GM12875 (cell line): ENCODE measurements around the gene PARP2.
"Not testable (repeated sequence)": the region's sequence is repeated elsewhere in the genome, so short reads cannot be mapped to it uniquely, and the experiment has no call there.

Experiments used
- H3K4me3 ChIP-seq: one replicate; pipeline ENCODE4 v1.5.1; 2011; ENCODE audit warnings: low read depth, low read length, control low read depth
- CTCF ChIP-seq: IDR thresholded peaks from 2 replicates; pipeline ENCODE4 v1.5.1; 2011; ENCODE audit warnings: low read depth, mild to moderate bottlenecking, control low read depth, inconsistent platforms, low read length, moderate library complexity, borderline replicate concordance; ENCODE audit not compliant: insufficient read depth

The PARP2 gene

DNA sequence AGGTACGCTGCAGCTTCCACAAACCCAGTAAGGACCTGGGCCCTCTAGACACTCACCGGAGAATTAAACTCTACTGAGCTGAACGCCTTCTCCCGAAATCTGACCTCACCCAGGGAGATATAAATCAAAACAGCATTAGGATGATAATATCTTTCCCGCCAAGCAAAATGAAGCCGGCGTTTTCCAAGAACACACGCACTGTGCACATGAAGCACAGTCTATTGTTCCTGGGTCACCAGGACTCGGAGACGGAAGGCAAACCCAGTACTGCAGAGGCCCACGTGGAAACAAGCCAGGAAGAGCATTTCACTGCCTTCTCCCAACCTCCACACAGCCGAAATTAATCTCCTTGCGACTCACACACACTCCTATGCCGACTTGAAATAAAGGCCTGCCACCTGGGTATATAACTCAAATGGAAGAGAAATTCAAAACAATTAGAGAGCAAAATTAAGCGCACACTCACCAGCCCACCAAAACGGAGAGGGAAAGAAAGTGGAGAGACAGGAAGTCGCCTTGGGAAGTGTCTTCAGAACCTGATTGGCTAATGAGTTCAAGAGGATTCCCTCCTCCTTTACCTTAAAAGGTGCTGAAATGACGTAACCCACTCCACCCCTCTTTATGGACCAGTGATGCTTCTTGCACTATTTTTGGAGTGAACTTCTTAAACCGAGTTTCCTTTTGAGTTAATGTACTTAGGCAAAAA is 10.5 kb upstream of the PARP2 start, which contains the start of gene CCNB1IP1:
Gene CCNB1IP1 (minus strand): TSS at position 492 of the 706 bp plus-strand sequence. CDS start 16,756 bp downstream, outside the sequence.
- no peak for TF ChIP-seq CTCF
- H3K4me3 ChIP-seq: peak within 1 kb of the TSS; percentile 76

- peak overlapping the region; percentile 76 for H3K4me3 ChIP-seq
- TF ChIP-seq CTCF: no peak
Observed at GRCh38 chr14:20333494-20333841, 10.0 kb upstream of the PARP2 start.

- TF ChIP-seq CTCF: no peak
- no peak overlapping the region for H3K4me3 ChIP-seq
Observed at GRCh38 chr14:20334017-20334416, 9.4 kb upstream of the PARP2 start.

DNA sequence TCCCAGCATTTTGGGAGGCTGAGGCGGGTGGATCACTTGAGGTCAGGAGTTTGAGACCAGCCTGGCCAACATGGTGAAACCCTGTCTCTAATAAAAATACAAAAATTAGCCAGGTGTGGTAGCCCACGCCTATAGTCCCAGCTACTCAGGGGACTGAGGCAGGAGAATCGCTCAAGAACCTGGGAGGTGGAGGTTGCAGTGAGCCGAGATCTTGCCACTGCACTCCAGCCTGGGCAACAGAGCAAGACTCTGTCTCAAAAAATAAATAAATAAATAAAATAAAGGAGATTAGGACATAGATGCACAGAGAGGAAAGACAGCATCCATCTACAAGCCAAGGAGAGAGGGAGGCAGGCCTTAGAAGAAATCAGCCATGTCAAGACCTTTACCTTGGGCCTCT is 2.4 kb upstream of the PARP2 start:
- not testable (repeated sequence) for H3K4me3 ChIP-seq

DNA sequence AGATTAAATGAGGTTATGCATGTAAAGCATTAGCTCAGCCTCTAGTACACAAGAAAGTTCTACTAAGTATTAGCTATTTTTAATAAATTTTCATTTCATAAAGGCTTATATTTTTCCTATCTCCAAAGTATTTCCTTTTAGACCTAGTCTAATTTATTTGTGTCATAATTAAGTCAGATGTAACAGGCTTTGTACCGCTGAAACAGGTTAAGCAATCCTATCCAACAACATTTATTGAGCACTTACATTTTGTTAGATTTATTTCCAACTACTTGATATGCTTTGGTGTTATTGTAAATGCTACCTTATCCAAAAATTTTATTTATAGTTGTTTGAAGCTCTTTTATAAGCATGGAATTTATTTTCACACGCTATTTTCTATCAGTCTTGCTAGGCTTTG is 1.8 kb upstream of the PARP2 start:
- peak overlapping the region; percentile 75 for H3K4me3 ChIP-seq
- TF ChIP-seq CTCF: no peak

DNA sequence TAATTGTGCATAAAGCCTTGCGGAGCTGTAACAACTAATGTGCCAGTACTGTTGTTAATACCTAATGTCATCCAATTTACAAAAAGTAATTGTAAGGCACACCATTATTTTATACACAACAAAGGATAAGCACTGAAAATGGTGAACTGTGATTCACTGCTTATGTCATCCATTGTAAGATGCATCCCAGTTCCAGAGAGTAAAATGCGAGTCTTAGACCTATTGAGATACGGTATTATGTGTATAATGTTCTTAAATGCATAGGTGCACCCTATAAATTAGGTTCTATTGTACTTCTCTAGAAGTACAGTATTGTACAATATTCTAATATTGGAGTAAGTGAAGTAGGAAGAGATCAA is 406 bp downstream of the PARP2 start:
- peak overlapping the region; percentile 75 for H3K4me3 ChIP-seq
- no peak for TF ChIP-seq CTCF

GRCh38 chr14:20345366-20345765 is 1.9 kb downstream of the PARP2 start:
- TF ChIP-seq CTCF: no peak
- no peak overlapping the region for H3K4me3 ChIP-seq
